B cell (primary cell): ENCODE measurements around the gene HSPA12A. TPM values are rescaled to one million over a fixed set of nuclear protein-coding genes. Genes with fewer than 3 reads are reported as not detected.

Experiments used
- ATAC-seq: fragments of 200-7000 bp; cut with Tn5 transposase; one replicate; pipeline ENCODE4 v1.10.0; 2021; ENCODE audit warnings: low read depth, mild to moderate bottlenecking, moderate number of reproducible peaks, moderate library complexity
- CTCF ChIA-PET: fragments of 350-600 bp; sonication (Branson Sonifier 250); formaldehyde crosslinking; loops from one replicate; lab custom pipeline; 2021; ENCODE audit warnings: antibody characterized with exemption, inconsistent platforms; lab: Charles Lee
- POLR2A ChIA-PET: fragments of 350-600 bp; sonication (Branson Sonifier 250); formaldehyde crosslinking; loops from one replicate; lab custom pipeline; 2021; ENCODE audit warnings: antibody characterized with exemption; lab: Charles Lee
- DNase-seq: peaks from one replicate; pipeline ENCODE4 v3.0.0; 2013
- H2AFZ ChIP-seq: 2 replicates; pipeline ENCODE4 v1.6.1; 2012; ENCODE audit warnings: mild to moderate bottlenecking, low read depth, low read length; ENCODE audit not compliant: insufficient read depth, poor library complexity, severe bottlenecking
- H3K27ac ChIP-seq, 2 donors: 1 replicate in 1 of 2; 2 replicates in 1 of 2; pipeline ENCODE4 v1.5.1; 2012 to 2013; ENCODE audit warnings: low read length in 2 of 2, mild to moderate bottlenecking in 2 of 2, moderate library complexity in 1 of 2
- H3K27me3 ChIP-seq, 4 experiments: fragments of 200-600 bp in 1 of 4; sonication (generic) in 1 of 4; replicated peaks in 1 of 4; 1 replicate in 2 of 4; 2 replicates in 2 of 4; pipeline versions ENCODE4 v1.6.1 to v1.7.0; 2013 to 2016; ENCODE audit warnings: low read length in 3 of 4, mild to moderate bottlenecking in 2 of 4, mixed read lengths in 1 of 4, moderate library complexity in 1 of 4; ENCODE audit not compliant: insufficient read depth in 4 of 4, control insufficient read depth in 3 of 4; ENCODE audit errors: control extremely low read depth in 1 of 4
- H3K36me3 ChIP-seq, 2 experiments: replicated peaks in 1 of 2; 1 replicate in 1 of 2; 2 replicates in 1 of 2; pipeline versions ENCODE4 v1.6.1 to v1.7.1; 2013; ENCODE audit warnings: low read length in 1 of 2; ENCODE audit not compliant: insufficient read depth in 2 of 2, control insufficient read depth in 1 of 2; ENCODE audit errors: control extremely low read depth in 1 of 2, extremely low read depth in 1 of 2
- H3K4me1 ChIP-seq, 2 donors: fragments of 200-600 bp in 1 of 2; sonication (generic) in 1 of 2; 1 replicate in 1 of 2; 2 replicates in 1 of 2; pipeline versions ENCODE4 v1.5.1 to v1.6.1; 2013 to 2017; ENCODE audit warnings: low read length in 2 of 2; ENCODE audit not compliant: control insufficient read depth in 2 of 2, insufficient read depth in 2 of 2
- H3K4me2 ChIP-seq: replicated peaks from 2 replicates; pipeline ENCODE3; 2012; ENCODE audit warnings: mild to moderate bottlenecking, low read depth, low read length; ENCODE audit not compliant: poor library complexity, severe bottlenecking
- H3K4me3 ChIP-seq, 5 experiments: fragments of 200-600 bp in 1 of 5; sonication (generic) in 1 of 5; 1 replicate in 3 of 5; 2 replicates in 2 of 5; pipeline versions ENCODE4 v1.5.1 to v1.7.0; 2011 to 2016; ENCODE audit warnings: low read length in 4 of 5, mild to moderate bottlenecking in 4 of 5, low read depth in 2 of 5, control low read depth in 1 of 5, moderate library complexity in 1 of 5; ENCODE audit not compliant: insufficient read depth in 1 of 5; ENCODE audit errors: control extremely low read depth in 1 of 5, extremely low read depth in 1 of 5
- H3K79me2 ChIP-seq: fragments of 200-600 bp; sonication (generic); one replicate; pipeline ENCODE4 v1.6.0; 2016; ENCODE audit warnings: low read length; ENCODE audit not compliant: control insufficient read depth, insufficient read depth
- H3K9ac ChIP-seq: fragments of 200-600 bp; sonication (generic); 2 replicates; pipeline ENCODE4 v1.6.1; 2017; ENCODE audit warnings: mild to moderate bottlenecking, low read length, moderate library complexity
- H3K9me3 ChIP-seq, 3 donors: one replicate each; pipeline versions ENCODE4 v1.6.1 to v1.7.1; 2013; ENCODE audit warnings: low read length in 2 of 3; ENCODE audit not compliant: control insufficient read depth in 2 of 3, insufficient read depth in 1 of 3; ENCODE audit errors: control extremely low read depth in 1 of 3
- H4K20me1 ChIP-seq: 2 replicates; pipeline ENCODE4 v1.6.0; 2012; ENCODE audit warnings: mild to moderate bottlenecking, low read length; ENCODE audit not compliant: insufficient read depth, control insufficient read depth, poor library complexity, severe bottlenecking
- H3K27ac Mint-ChIP-seq: one replicate; pipeline ENCODE4 v1.8.0; 2021; ENCODE audit warnings: mixed read lengths
- H3K27me3 Mint-ChIP-seq: one replicate; pipeline ENCODE4 v1.8.0; 2021; ENCODE audit warnings: mixed read lengths
- H3K4me1 Mint-ChIP-seq: one replicate; pipeline ENCODE4 v1.8.0; 2021; ENCODE audit warnings: mixed read lengths
- H3K4me3 Mint-ChIP-seq: one replicate; pipeline ENCODE4 v1.8.0; 2021; ENCODE audit warnings: mixed read lengths
- H3K9me3 Mint-ChIP-seq: one replicate; pipeline ENCODE4 v1.8.0; 2022; ENCODE audit warnings: mixed read lengths; ENCODE audit not compliant: insufficient read depth
- EZH2 ChIP-seq: IDR thresholded peaks from 2 replicates; pipeline ENCODE4 v1.6.1; 2012; ENCODE audit warnings: borderline replicate concordance, low read depth, mild to moderate bottlenecking, moderate library complexity, low read length; ENCODE audit not compliant: insufficient read depth, poor library complexity, severe bottlenecking
- WGBS: methylation state at CpG from one replicate; pipeline ENCODE4 v1.1.5; 2013; ENCODE audit warnings: missing lambda C conversion rate; ENCODE audit not compliant: insufficient coverage; 5-methylcytosine and 5-hydroxymethylcytosine counted together
- intact Hi-C: fragments of 100-400 bp; cut with micrococcal nuclease; formaldehyde crosslinking; loops from one replicate; pipeline ENCODE4 v1.10.0; 2022
- polyA plus RNA-seq: library from polyadenylated mRNA; depleted of rRNA; stranded (reverse); fragments of >200 nt; gene quantifications from 2 replicates; pipeline ENCODE4 v1.2.3, GENCODE V29; 2012
- total RNA-seq, 2 donors: library from RNA; stranded (reverse); fragments of 120-200 nt in 1 of 2; gene quantifications; 1 replicate in 1 of 2; 2 replicates in 1 of 2; pipeline versions ENCODE4 v1.2.3 to v1.2.4, GENCODE V29; 2013 to 2022
- TF ChIP-seq, protein P1 (sequence below): fragments of 200-600 bp; IDR thresholded peaks from one replicate; pipeline ENCODE4 v1.8.0; 2022; ENCODE audit warnings: antibody characterized with exemption, mild to moderate bottlenecking

The HSPA12A gene
- total and polyA plus RNA-seq, 2 donors (not counting 1 experiment from before 2014, with no cell fraction given), result 2.1 to 17.7 TPM

DNA sequence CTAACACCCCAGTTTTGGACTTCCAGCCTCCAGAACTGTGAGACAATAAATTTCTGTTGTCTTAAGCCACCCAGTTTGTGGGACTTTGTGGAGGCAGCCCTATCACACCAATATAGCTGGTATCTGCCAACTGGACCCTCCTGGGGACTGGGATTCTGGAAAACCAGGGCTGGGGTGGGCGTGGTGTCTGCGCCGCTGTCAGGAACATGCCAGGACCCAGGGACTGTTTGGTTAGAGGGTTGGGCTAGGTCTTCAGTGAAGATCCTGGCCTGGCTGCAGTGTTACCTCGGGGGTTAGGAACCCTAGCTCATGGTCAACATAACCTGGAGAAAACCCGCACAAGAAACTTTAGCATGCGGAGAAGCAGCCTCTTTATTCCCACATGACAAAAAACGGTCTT lies 79.0 kb downstream of the HSPA12A start:
- Mint-ChIP-seq H3K27me3 (peaks cover 7% of the 10 kb centered on the region), H3K4me1 (no peaks in the 10 kb centered on the region), H3K27ac (no peak overlapping the region), H3K4me3 (no peak overlapping the region), H3K9me3 (no peaks in the 10 kb centered on the region)
- ATAC-seq (no peak), DNase-seq (no peak)
- peaks cover 0 to 9% (median 0%) of the 10 kb centered on the region in 4 experiments for H3K27me3 ChIP-seq
- CTCF ChIA-PET, result no interaction called here
- H3K9ac ChIP-seq, result no peak overlapping the region
- no peak overlapping the region for H3K4me2 ChIP-seq
- 87% methylated on average over 7 of the region's 7 CpGs for WGBS
- H3K27ac ChIP-seq, result no peak overlapping the region
- TF ChIP-seq EZH2, result no peak
- H3K4me1 ChIP-seq, result no peaks in the 10 kb centered on the region
- H3K9me3 ChIP-seq, result peaks cover 0 to 11% (median 0%) of the 10 kb centered on the region in 3 donors
- H3K36me3 ChIP-seq, result no peaks in the 10 kb centered on the region
- H3K79me2 ChIP-seq, result no peaks in the 10 kb centered on the region
- intact Hi-C loops, result no loop called here
- H2AFZ ChIP-seq, result no peak overlapping the region
- no peaks in the 10 kb centered on the region for H4K20me1 ChIP-seq
- POLR2A ChIA-PET, result no interaction called here
- no peak overlapping the region for H3K4me3 ChIP-seq

DNA sequence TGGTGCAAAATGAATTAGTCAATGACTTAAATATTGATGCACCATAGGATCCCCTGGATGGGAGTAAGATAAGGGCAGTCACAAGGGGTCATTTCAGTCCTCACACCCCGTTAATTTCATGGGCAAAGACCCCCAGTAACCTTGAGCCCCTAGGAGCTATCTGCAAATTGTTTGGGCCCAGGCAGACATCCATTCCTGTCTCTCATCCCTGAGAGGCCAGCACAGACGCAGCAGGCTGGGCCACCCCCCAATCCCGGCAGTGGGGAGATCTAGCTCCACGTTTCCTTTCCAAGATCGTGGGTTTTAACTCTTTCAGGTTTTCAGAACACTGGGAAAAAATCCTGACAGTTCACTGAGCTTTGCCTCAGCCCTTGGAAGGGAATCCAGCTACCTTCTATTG lies 81.5 kb downstream of the HSPA12A start:
- Mint-ChIP-seq H3K4me1 (no peaks in the 10 kb centered on the region), H3K27ac (no peak overlapping the region), H3K9me3 (no peaks in the 10 kb centered on the region), H3K4me3 (no peak overlapping the region), H3K27me3 (peaks cover 10% of the 10 kb centered on the region)
- intact Hi-C loops, result no loop called here
- no peak overlapping the region for H3K4me3 ChIP-seq
- no peaks in the 10 kb centered on the region for H3K4me1 ChIP-seq
- H3K9ac ChIP-seq, result no peak overlapping the region
- ChIA-PET POLR2A (no interaction called here), CTCF (no interaction called here)
- no peaks in the 10 kb centered on the region for H3K36me3 ChIP-seq
- TF ChIP-seq, protein P1, sequence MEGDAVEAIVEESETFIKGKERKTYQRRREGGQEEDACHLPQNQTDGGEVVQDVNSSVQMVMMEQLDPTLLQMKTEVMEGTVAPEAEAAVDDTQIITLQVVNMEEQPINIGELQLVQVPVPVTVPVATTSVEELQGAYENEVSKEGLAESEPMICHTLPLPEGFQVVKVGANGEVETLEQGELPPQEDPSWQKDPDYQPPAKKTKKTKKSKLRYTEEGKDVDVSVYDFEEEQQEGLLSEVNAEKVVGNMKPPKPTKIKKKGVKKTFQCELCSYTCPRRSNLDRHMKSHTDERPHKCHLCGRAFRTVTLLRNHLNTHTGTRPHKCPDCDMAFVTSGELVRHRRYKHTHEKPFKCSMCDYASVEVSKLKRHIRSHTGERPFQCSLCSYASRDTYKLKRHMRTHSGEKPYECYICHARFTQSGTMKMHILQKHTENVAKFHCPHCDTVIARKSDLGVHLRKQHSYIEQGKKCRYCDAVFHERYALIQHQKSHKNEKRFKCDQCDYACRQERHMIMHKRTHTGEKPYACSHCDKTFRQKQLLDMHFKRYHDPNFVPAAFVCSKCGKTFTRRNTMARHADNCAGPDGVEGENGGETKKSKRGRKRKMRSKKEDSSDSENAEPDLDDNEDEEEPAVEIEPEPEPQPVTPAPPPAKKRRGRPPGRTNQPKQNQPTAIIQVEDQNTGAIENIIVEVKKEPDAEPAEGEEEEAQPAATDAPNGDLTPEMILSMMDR, result no peak
- no peak overlapping the region for H2AFZ ChIP-seq
- peaks cover 0 to 8% (median 0%) of the 10 kb centered on the region in 3 donors for H3K9me3 ChIP-seq
- no peak overlapping the region for H3K4me2 ChIP-seq
- WGBS, result 78% methylated on average over 4 of the region's 5 CpGs
- no peak for DNase-seq
- H3K27ac ChIP-seq, result no peak overlapping the region
- no peaks in the 10 kb centered on the region for H4K20me1 ChIP-seq
- no peaks in the 10 kb centered on the region for H3K79me2 ChIP-seq
- peaks cover 0 to 4% (median 0%) of the 10 kb centered on the region in 4 experiments for H3K27me3 ChIP-seq
- ATAC-seq, result no peak
